Measurements from ENCODE around the gene CHST11. TPM values are rescaled to one million over a fixed set of nuclear protein-coding genes. Genes with fewer than 3 reads are reported as not detected.

The CHST11 gene
- total and polyA plus RNA-seq, 2 of the 4 experiments (the other 2 are of a cell fraction) = 1.4 to 2.7 TPM

DNA sequence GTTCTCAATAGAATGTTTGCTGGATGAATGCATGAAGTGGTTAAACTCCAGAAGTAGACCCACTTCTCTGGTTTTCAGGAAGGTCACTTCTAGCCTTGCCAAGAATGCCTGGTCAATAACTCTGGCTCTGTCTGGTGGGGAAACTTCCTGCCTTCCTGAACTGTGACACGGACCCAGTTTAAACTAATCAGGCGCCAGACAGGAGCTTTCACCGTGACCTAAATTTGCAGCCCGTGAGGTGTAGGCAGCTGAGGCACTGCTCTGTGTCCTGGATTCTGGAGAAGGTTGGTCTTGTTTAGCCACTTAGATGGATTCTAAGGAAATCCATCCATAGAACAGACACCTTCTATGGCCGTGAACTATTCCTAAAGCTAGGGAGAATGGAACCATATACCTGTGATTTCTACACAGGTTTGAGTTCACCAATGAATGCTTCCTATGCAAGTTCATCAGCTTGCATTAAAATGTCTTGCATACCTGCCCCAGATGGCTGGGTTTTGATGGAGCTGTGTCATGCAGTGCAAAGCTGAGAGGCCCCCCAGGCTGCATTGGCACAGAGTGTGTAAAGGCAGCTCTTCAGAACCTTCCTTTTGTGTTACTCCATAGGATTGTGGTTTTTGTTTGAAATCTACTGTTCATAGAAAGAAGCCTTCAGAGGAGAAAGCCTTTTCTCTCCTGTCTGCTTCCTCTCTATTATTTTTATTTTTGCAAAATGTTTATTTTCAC lies 4.4 kb downstream of the CHST11 start:
- Histone ChIP-seq H3K79me1 (ENCODE audit: low read depth in 1 of 2, low read length in 2 of 2) (peaks cover 0 to 6% of the 10 kb centered on the region in 2 experiments; a peak in 1 of 4 replicates), H4K20me1 (ENCODE audit: insufficient read depth, low read length) (no peaks in the 10 kb centered on the region), H4K8ac (ENCODE audit: low read depth in 2 of 2, low read length in 2 of 2) (no peak overlapping the region), H3K4ac (ENCODE audit: low read depth, low read length) (no peak overlapping the region), H2BK15ac (ENCODE audit: low read depth, low read length) (no peak overlapping the region), H2AK5ac (ENCODE audit: low read depth, low read length) (no peak overlapping the region), H3K36me3 (ENCODE audit: control insufficient read depth, insufficient read depth, low read length) (no peaks in the 10 kb centered on the region), H3K27me3 (ENCODE audit: control insufficient read depth, insufficient read depth, low read length) (peaks cover 12% of the 10 kb centered on the region; the same call in 1 of the 2 replicates), H3K23ac (ENCODE audit: low read depth, low read length) (no peak overlapping the region), H2BK120ac (ENCODE audit: low read depth, low read length) (no peak overlapping the region), H3K9me1 (ENCODE audit: insufficient read depth, low read length) (no peaks in the 10 kb centered on the region), H3K4me2 (ENCODE audit: low read depth, low read length) (no peak overlapping the region), H3K56ac (ENCODE audit: extremely low read depth, insufficient read depth, low read length) (no peak overlapping the region), H3K4me1 (ENCODE audit: control insufficient read depth, insufficient read depth, low read length) (no peaks in the 10 kb centered on the region), H2AFZ (replicated peaks; ENCODE audit: low read length, poor library complexity) (no peak overlapping the region), H2BK5ac (ENCODE audit: low read depth, low read length, poor library complexity, severe bottlenecking) (no peak overlapping the region), H2AK9ac (replicated peaks; ENCODE audit: low read depth, low read length, poor library complexity) (no peak overlapping the region), H3K14ac (replicated peaks; ENCODE audit: low read depth, low read length) (no peak overlapping the region), H4K5ac (ENCODE audit: low read depth, low read length) (no peak overlapping the region), H2BK20ac (ENCODE audit: low read depth, low read length) (no peak overlapping the region), H3K27ac (ENCODE audit: insufficient read depth, low read length) (no peak overlapping the region), H3K9me3 (ENCODE audit: control insufficient read depth, insufficient read depth, low read length) (no peaks in the 10 kb centered on the region), H4K91ac (ENCODE audit: insufficient read depth, low read depth, low read length) (no peak overlapping the region), H3K4me3 (ENCODE audit: insufficient read depth, low read depth, low read length) (no peak overlapping the region), H3K18ac (ENCODE audit: low read depth, low read length) (no peak overlapping the region), H3K9ac (ENCODE audit: low read depth, low read length) (no peak overlapping the region)
- no peak for DNase-seq
- no peak for ATAC-seq (ENCODE audit: low read depth)
- ChIA-PET CTCF (no interaction called here), POLR2A (ENCODE audit: unreplicated experiment) (interaction anchor here (0.6 kb wide), 1 partner anchor 301 kb away, joined by 3 read pairs; no protein-coding TSS in a partner anchor)
- no CpG with 5 or more reads among the region's 5 CpGs for WGBS, 2 experiments (ENCODE audit: extremely low coverage in 2 of 2, insufficient read length in 1 of 2)
- no TSS peak for BruUV-seq (replicated peaks)
- TF ChIP-seq RAD21 (IDR thresholded peaks at IDR 0.05; ENCODE audit: low read length) = no peak
- TF ChIP-seq FOS (IDR thresholded peaks at IDR 0.05; ENCODE audit: low read depth, low read length) = no peak
- no peak for TF ChIP-seq RFX5 (IDR thresholded peaks at IDR 0.05; ENCODE audit: low read depth, low read length)
- intact Hi-C loops (cut with micrococcal nuclease) (no loop called here), in situ Hi-C loops (cut with MboI; ENCODE audit: low sequenced_read_pairs) (no loop called here), dilution Hi-C loops (cut with HindIII; ENCODE audit: low sequenced_read_pairs, unreplicated experiment) (no loop called here)
